SK-MEL-5 (cell line): Measurements from ENCODE around the gene GPR15. TPM values are rescaled to one million over a fixed set of nuclear protein-coding genes. Genes with fewer than 3 reads are reported as not detected.

Experiments used
- DNase-seq: peaks from one replicate; pipeline ENCODE4 v3.0.0-alpha.2; 2016; ENCODE audit warnings: low read depth, low spot score
- in situ Hi-C: cut with HindIII; loops from 2 replicates; pipeline ENCODE4 v1.10.0; 2016; ENCODE audit warnings: low sequenced_read_pairs, high pct_unique_total_duplicates, low pct_unique_long_range_greater_than_20kb
- polyA plus RNA-seq, 2 experiments: library from polyadenylated mRNA; depleted of rRNA; stranded (reverse); fragments of >200 nt; gene quantifications; 2 replicates each; pipeline ENCODE4 v1.2.3, GENCODE V29; 2015
- total RNA-seq: library from RNA; depleted of rRNA; stranded (reverse); fragments of >200 nt; shearing (Covaris generic); gene quantifications from 2 replicates; pipeline ENCODE4 v1.2.3, GENCODE V29; 2014; rRNA removed

Gene GPR15
- total RNA-seq: not detected in 2 replicates
- not detected in 2 replicates for polyA plus RNA-seq (2015; cell fraction: cytosol; rRNA removed)
- polyA plus RNA-seq (2015; cell fraction: nucleus; rRNA removed): not detected in 2 replicates

DNA sequence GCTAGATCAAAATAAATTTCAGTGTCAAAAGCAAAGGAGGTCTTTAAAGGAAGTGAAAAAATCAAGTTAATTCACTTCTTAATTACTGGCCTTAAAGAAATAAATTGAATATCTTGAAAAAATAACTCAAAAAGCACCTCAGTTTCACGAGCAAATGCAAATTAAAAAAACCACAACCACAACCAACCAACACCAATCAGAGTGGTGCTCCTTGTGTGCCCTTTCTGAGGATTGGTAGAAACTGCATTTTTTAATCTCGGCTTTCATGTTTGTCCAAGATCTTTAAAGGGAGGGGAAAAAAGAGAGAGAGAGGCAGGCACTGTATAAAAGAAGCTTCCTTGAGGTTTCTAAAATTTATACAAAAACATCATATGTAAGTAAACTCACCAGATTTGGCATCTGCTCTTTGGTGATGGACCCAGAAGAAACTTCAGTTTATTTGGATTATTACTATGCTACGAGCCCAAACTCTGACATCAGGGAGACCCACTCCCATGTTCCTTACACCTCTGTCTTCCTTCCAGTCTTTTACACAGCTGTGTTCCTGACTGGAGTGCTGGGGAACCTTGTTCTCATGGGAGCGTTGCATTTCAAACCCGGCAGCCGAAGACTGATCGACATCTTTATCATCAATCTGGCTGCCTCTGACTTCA lies at the start of gene GPR15:
Gene GPR15 (plus strand): TSS at position 357 of the 653 bp plus-strand sequence. CDS start 56 bp downstream, at position 413.
- DNase-seq: no peak
- in situ Hi-C loops: no loop called here

DNA sequence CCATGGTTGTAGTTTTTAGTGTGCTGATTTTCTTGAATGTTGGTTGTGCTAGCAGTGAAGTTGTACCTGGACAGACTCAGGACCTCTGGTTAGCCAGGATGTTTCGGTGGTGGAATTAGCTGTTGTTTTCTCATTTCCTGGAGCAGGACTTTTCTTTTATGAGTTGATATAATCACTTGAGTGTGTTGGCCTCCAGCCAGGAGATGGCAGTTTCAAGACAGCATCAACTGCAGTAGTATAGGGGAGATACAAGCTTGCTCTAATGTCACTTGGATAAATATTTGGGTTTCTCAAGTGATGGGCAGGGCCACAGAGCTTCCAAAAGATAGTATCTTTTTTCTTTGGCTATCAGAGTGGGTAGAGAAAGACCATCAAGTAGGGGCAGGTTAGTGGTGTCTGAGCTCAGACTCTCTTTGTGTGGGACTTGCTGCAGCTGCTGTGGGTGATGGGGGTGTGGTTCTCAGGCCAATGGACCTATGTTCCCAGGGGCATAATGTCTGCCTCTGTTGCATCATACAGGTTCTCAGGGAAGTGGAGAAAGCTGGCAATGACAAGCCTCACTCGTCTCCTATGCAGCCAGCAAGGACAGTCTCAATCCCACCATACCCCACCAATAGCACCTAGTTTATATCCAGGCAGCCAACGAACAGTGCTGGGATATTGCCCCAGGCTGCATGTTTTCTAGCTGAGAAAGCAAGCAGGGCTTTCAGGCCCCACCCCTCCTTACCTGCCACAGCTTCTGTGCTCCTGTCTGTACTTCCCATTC lies 48.9 kb upstream of the GPR15 start:
- no peak for DNase-seq
- in situ Hi-C loops: no loop called here

GRCh38 chr3:98483626-98484025 lies 48.2 kb upstream of the GPR15 start:
- in situ Hi-C loops: no loop called here
- DNase-seq: no peak

DNA sequence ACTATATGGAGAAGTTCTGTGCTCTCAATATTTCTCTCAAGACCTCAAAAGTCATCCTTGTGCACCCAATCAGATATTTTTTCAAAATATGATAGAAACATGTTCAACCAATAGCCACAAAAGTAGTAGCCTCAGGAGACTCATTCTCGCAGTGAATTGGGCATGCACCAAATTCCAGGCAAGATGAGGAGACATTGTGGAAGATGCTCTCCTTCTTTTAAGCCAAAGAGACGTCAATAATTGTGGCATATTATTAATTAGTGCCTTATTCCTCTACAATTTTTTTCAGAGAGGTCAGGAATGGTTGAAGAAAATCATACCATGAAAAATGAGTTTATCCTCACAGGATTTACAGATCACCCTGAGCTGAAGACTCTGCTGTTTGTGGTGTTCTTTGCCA lies 34.4 kb upstream of the GPR15 start, which contains the start of gene OR5K2:
Gene OR5K2 (plus strand): TSS at position 301 of the 400 bp plus-strand sequence. CDS start 0 bp downstream, at position 301.
- in situ Hi-C loops: no loop called here
- DNase-seq: no peak

GRCh38 chr3:98500019-98500418 lies 31.8 kb upstream of the GPR15 start:
- in situ Hi-C loops: no loop called here
- DNase-seq: no peak

DNA sequence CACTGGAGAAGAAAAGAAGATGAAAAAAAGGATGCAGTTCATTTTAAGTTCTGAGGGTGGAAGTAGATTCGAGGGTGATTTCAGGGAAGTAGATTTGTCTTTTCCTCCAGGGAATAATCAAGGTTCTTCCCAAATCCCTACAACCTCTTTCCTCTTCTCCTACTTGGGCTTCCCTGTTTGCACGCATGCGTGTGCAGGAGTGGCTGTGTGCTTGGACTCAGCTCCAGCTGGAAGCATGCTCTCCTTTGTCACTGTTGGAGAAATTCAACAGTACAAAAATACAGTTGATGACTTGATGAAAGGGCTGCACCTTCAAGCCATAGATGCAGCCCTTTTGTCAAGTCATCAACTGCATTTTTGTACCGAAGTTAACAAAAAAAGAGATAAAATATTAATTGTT lies 30.5 kb upstream of the GPR15 start:
- in situ Hi-C loops: no loop called here

GRCh38 chr3:98501863-98502576 lies 29.8 kb upstream of the GPR15 start:
- in situ Hi-C loops: no loop called here
- no peak for DNase-seq

More for the DNA sequence above, 30.5 kb upstream of the GPR15 start:
- DNase-seq: no peak

DNA sequence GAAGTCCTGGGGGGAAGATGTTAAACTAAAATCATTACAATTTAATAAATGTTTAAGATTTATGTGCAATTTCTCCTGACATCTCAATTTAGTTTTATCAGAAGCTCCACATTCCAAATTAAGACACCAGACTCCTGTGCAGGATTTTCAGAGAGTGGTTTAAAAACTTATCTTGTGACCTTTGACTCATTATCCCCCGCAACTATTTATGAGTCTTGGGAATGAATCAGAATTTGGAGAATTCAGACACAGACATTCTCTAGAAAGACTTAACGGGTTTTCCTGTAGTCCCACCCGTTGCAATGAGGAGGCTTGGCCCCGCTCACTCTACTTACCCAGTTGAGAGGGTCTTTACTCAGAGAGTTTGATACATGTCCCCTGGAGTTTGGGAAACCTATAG lies 27.2 kb upstream of the GPR15 start:
- in situ Hi-C loops: no loop called here
- no peak for DNase-seq

GRCh38 chr3:98508582-98508981 lies 23.2 kb upstream of the GPR15 start:
- in situ Hi-C loops: no loop called here
- no peak for DNase-seq

- no peak for DNase-seq
- in situ Hi-C loops: no loop called here
These were observed 19.2 kb upstream of the GPR15 start for GRCh38 chr3:98512576-98512975.

GRCh38 chr3:98513091-98513511 lies 18.7 kb upstream of the GPR15 start:
- DNase-seq: no peak
- in situ Hi-C loops: no loop called here

GRCh38 chr3:98513736-98514135 lies 18.0 kb upstream of the GPR15 start:
- DNase-seq: no peak
- in situ Hi-C loops: no loop called here

DNA sequence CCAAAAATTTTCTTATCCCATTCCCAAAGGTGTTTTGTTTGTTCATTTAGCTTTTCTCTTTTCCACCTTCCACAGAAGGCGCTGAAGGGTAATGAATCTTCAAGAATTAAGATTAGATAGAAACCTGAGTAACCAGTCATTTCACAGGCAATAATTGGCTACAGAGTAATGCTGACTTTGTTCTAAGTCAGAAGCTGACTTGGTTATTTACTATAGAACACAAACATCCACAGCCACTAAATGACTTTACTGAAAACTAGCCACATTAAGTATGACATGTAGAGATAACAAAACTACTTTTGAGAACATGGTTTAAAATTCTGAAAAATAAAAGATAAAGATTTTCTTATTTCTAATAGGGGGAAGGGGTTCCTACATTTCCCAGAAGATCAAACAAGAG lies 16.8 kb upstream of the GPR15 start:
- in situ Hi-C loops: no loop called here
- no peak for DNase-seq

GRCh38 chr3:98518816-98519215 lies 13.0 kb upstream of the GPR15 start:
- in situ Hi-C loops: no loop called here
- DNase-seq: no peak

DNA sequence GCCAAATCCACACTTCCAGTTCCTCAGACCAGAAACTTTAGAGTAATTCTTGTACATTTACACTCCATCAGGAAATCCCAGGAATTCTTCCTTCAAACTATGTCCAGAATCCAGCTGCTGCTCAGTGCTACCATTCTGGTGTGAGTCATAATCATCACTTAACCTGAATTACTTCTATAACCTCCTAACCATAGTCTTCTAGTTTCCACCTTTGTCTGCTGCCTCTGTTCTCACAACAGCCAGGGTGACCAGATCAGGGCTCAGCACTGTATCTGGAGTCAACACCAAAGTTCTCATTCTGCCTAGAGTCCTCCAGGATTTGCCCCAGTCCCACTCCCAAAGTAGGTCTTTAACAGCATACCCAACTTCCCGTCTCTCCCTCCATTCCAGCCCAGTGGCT lies 12.4 kb upstream of the GPR15 start:
- DNase-seq: no peak
- in situ Hi-C loops: no loop called here

GRCh38 chr3:98521897-98522543 lies 9.8 kb upstream of the GPR15 start:
- peak; percentile 39 for DNase-seq
- in situ Hi-C loops: no loop called here

DNA sequence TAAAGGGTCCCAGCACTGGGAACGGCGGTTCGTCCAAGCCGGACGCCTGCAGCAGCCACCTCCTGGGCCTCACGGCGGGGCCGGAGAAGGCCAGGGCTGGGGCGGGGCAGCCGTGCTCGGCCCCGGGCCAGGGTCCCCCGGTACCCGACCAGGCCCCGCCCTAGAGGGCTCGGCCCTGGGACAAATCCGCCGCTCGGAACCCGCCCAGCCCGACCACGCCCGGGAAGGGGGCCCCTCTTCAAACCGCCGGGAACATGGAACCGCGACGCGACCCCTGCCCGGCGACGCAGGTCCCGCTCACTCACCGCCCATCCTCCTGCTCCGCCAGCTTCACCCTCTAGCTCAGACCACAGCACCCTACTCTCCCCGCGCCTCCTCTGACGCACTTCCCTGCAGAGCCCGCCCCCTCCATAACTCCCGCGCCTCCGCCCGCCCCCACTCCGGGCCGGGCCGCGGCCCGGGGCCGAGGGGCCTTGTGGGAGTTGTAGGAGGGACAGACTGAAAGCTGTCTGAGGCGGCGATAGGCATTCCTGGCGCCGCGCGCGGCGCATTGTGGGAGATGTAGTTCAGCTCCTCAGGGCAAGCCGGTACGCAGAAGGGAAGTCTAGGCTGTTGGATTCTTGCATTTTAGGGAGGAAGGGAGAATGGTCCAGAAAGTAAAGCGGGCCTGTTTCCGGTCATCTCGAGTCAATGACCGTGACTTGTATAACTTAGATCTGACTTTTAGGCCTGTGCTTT lies 9.1 kb upstream of the GPR15 start, which contains the start of gene CLDND1:
Gene CLDND1 (minus strand): TSS at position 359 of the 738 bp plus-strand sequence. CDS start 1,478 bp downstream, outside the sequence.
- DNase-seq: peak; percentile 97
- in situ Hi-C loops: no loop called here
